IMR-90 (cell line): Measurements from ENCODE around the gene TEX50. TPM values are rescaled to one million over a fixed set of nuclear protein-coding genes. Genes with fewer than 3 reads are reported as not detected.

Experiments
- ATAC-seq: fragments of 200-7000 bp; cut with Tn5 transposase; 2 replicates; pipeline ENCODE4 v1.9.1; 2020; ENCODE audit warnings: low read depth, mild to moderate bottlenecking, moderate library complexity
- BruUV-seq: library from RNA; stranded (reverse); fragments of 400-500 nt; replicated peaks from 2 replicates; lab custom pipeline; 2021; lab: Mats Ljungman, UMichigan
- CTCF ChIA-PET: fragments of 300-600 bp; formaldehyde crosslinking; extraction: SDS; loops from one replicate; lab custom pipeline; 2021; ENCODE audit warnings: antibody characterized with exemption; lab: Yijun Ruan, JAX
- POLR2A ChIA-PET: fragments of 300-600 bp; sonication (Branson Sonifier 250); formaldehyde crosslinking; loops from one replicate; lab custom pipeline; 2022; ENCODE audit warnings: antibody characterized with exemption; ENCODE audit not compliant: unreplicated experiment; lab: Charles Lee
- DNase-seq: peaks from one replicate; pipeline ENCODE4 v3.0.0; 2013
- H2AFZ ChIP-seq: replicated peaks from 2 replicates; pipeline ENCODE3; 2013; ENCODE audit warnings: low read length, mild to moderate bottlenecking; ENCODE audit not compliant: poor library complexity
- H2AK5ac ChIP-seq: 2 replicates; pipeline ENCODE4 v1.6.1; 2013; ENCODE audit warnings: low read depth, low read length, inconsistent platforms
- H2AK9ac ChIP-seq: replicated peaks from 2 replicates; pipeline ENCODE3; 2013; ENCODE audit warnings: mild to moderate bottlenecking, low read depth, low read length, moderate library complexity; ENCODE audit not compliant: poor library complexity
- H2BK120ac ChIP-seq: 2 replicates; pipeline ENCODE4 v1.6.1; 2013; ENCODE audit warnings: low read depth, low read length, inconsistent platforms
- H2BK15ac ChIP-seq: 3 replicates; pipeline ENCODE4 v1.6.1; 2013; ENCODE audit warnings: low read depth, low read length, inconsistent platforms
- H2BK20ac ChIP-seq: 2 replicates; pipeline ENCODE4 v1.6.1; 2013; ENCODE audit warnings: low read depth, mild to moderate bottlenecking, inconsistent platforms, low read length, moderate library complexity
- H2BK5ac ChIP-seq: 2 replicates; pipeline ENCODE4 v1.6.1; 2013; ENCODE audit warnings: mild to moderate bottlenecking, low read depth, low read length, inconsistent platforms; ENCODE audit not compliant: poor library complexity, severe bottlenecking
- H3K14ac ChIP-seq: replicated peaks from 2 replicates; pipeline ENCODE4 v1.6.1; 2013; ENCODE audit warnings: low read depth, low read length, inconsistent platforms
- H3K18ac ChIP-seq: 2 replicates; pipeline ENCODE4 v1.6.1; 2013; ENCODE audit warnings: low read depth, low read length, control low read depth
- H3K23ac ChIP-seq: 2 replicates; pipeline ENCODE4 v1.6.1; 2013; ENCODE audit warnings: low read depth, low read length, inconsistent platforms
- H3K27ac ChIP-seq: 2 replicates; pipeline ENCODE4 v1.5.1; 2013; ENCODE audit warnings: mild to moderate bottlenecking, control low read depth, low read length; ENCODE audit not compliant: insufficient read depth
- H3K27me3 ChIP-seq: 2 replicates; pipeline ENCODE4 v1.6.1; 2013; ENCODE audit warnings: low read length; ENCODE audit not compliant: control insufficient read depth, insufficient read depth
- H3K36me3 ChIP-seq: 2 replicates; pipeline ENCODE4 v1.6.1; 2013; ENCODE audit warnings: low read length, mixed read lengths; ENCODE audit not compliant: control insufficient read depth, insufficient read depth
- H3K4ac ChIP-seq: 2 replicates; pipeline ENCODE4 v1.6.1; 2013; ENCODE audit warnings: low read depth, low read length, inconsistent platforms
- H3K4me1 ChIP-seq: 2 replicates; pipeline ENCODE4 v1.6.1; 2013; ENCODE audit warnings: low read length, mixed read lengths; ENCODE audit not compliant: control insufficient read depth, insufficient read depth
- H3K4me2 ChIP-seq: 2 replicates; pipeline ENCODE4 v1.6.1; 2013; ENCODE audit warnings: low read depth, mild to moderate bottlenecking, control low read depth, low read length, moderate library complexity
- H3K4me3 ChIP-seq: 2 replicates; pipeline ENCODE4 v1.5.1; 2013; ENCODE audit warnings: low read depth, mild to moderate bottlenecking, control low read depth, low read length, moderate library complexity; ENCODE audit not compliant: insufficient read depth
- H3K56ac ChIP-seq: 2 replicates; pipeline ENCODE4 v1.6.1; 2013; ENCODE audit warnings: low read length, inconsistent platforms; ENCODE audit not compliant: insufficient read depth; ENCODE audit errors: extremely low read depth
- H3K79me1 ChIP-seq, 2 experiments: 2 replicates each; pipeline ENCODE4 v1.6.1; 2013; ENCODE audit warnings: low read length in 2 of 2, inconsistent platforms in 1 of 2, low read depth in 1 of 2
- H3K9ac ChIP-seq: 2 replicates; pipeline ENCODE4 v1.6.1; 2013; ENCODE audit warnings: low read depth, low read length, control low read depth
- H3K9me1 ChIP-seq: 2 replicates; pipeline ENCODE4 v1.6.1; 2013; ENCODE audit warnings: low read length, inconsistent platforms; ENCODE audit not compliant: insufficient read depth
- H3K9me3 ChIP-seq: 2 replicates; pipeline ENCODE4 v1.6.1; 2013; ENCODE audit warnings: low read length; ENCODE audit not compliant: control insufficient read depth, insufficient read depth
- H4K20me1 ChIP-seq: 2 replicates; pipeline ENCODE4 v1.6.1; 2013; ENCODE audit warnings: low read length, inconsistent platforms; ENCODE audit not compliant: insufficient read depth
- H4K5ac ChIP-seq: 2 replicates; pipeline ENCODE4 v1.6.1; 2013; ENCODE audit warnings: mild to moderate bottlenecking, low read depth, low read length, control low read depth
- H4K8ac ChIP-seq, 2 experiments: 2 replicates each; pipeline ENCODE4 v1.6.1; 2013; ENCODE audit warnings: low read depth in 2 of 2, low read length in 2 of 2, control low read depth in 1 of 2, inconsistent platforms in 1 of 2
- H4K91ac ChIP-seq: 2 replicates; pipeline ENCODE4 v1.6.1; 2013; ENCODE audit warnings: low read depth, low read length, inconsistent platforms; ENCODE audit not compliant: insufficient read depth
- MAFK ChIP-seq: IDR thresholded peaks from 2 replicates; pipeline ENCODE4 v1.6.1; 2012; ENCODE audit warnings: low read depth, low read length, improper control_type of control experiment
- WGBS, 2 experiments: methylation state at CpG; one replicate each; pipeline versions ENCODE4 v1.1.5 to v1.1.7; 2013; ENCODE audit warnings: missing lambda C conversion rate in 2 of 2; ENCODE audit not compliant: insufficient read length in 1 of 2; ENCODE audit errors: extremely low coverage in 2 of 2; 5-methylcytosine and 5-hydroxymethylcytosine counted together
- dilution Hi-C: fragments of 300-500 bp; cut with HindIII; formaldehyde crosslinking; loops from one replicate; pipeline ENCODE4 v1.14.3; 2018; ENCODE audit warnings: low sequenced_read_pairs; ENCODE audit not compliant: unreplicated experiment
- in situ Hi-C: fragments of 300-500 bp; cut with MboI; formaldehyde crosslinking; loops from 3 replicates; pipeline ENCODE4 v1.14.3; 2019; ENCODE audit warnings: low sequenced_read_pairs, inconsistent platforms, mixed read lengths
- intact Hi-C: fragments of 100-400 bp; cut with micrococcal nuclease; formaldehyde crosslinking; loops from 2 replicates; pipeline ENCODE4 v1.10.0; 2022
- polyA plus RNA-seq, 3 experiments: library from polyadenylated mRNA; depleted of rRNA; stranded (reverse); fragments of >200 nt; gene quantifications; 2 replicates each; pipeline ENCODE4 v1.2.3, GENCODE V29; 2012; ENCODE audit warnings: low replicate concordance in 1 of 3
- total RNA-seq: library from RNA; depleted of rRNA; stranded (reverse); fragments of >200 nt; gene quantifications from 2 replicates; pipeline ENCODE4 v1.2.3, GENCODE V29; 2012
- TF ChIP-seq, protein P1 (sequence below): fragments of 150-350 bp; IDR thresholded peaks from 2 replicates; pipeline ENCODE4 v1.6.1; 2017; ENCODE audit warnings: mild to moderate bottlenecking, antibody characterized with exemption, low read length, low read depth

The TEX50 gene
- total and polyA plus RNA-seq, 2 of the 4 experiments (the other 2 are of a cell fraction): not detected

GRCh38 chr1:173603056-173603591 lies 32.0 kb upstream of the TEX50 start, which contains the start of gene SLC9C2:
SLC9C2 (minus strand) TSS chr1:173603072; CDS start chr1:173601776, 1,296 bp downstream.
- Histone ChIP-seq H3K79me1 (no peaks in the 10 kb centered on the region), H2AK9ac (no peak within 1 kb of the TSS), H4K5ac (no peak within 1 kb of the TSS), H3K27me3 (peaks cover 6% of the 10 kb centered on the region), H4K8ac (no peak within 1 kb of the TSS), H3K4ac (no peak within 1 kb of the TSS), H4K91ac (no peak within 1 kb of the TSS), H3K23ac (no peak within 1 kb of the TSS), H2BK120ac (no peak within 1 kb of the TSS), H3K9me3 (no peaks in the 10 kb centered on the region), H3K4me2 (peak within 1 kb of the TSS; percentile 61), H3K9me1 (no peaks in the 10 kb centered on the region), H2AK5ac (no peak within 1 kb of the TSS), H2AFZ (no peak within 1 kb of the TSS), H3K14ac (no peak within 1 kb of the TSS), H3K36me3 (no peaks in the 10 kb centered on the region), H2BK5ac (no peak within 1 kb of the TSS), H4K20me1 (no peaks in the 10 kb centered on the region), H3K27ac (no peak within 1 kb of the TSS), H3K18ac (no peak within 1 kb of the TSS), H3K4me3 (peak within 1 kb of the TSS; percentile 32; the same call in 1 of the 2 replicates), H3K56ac (no peak within 1 kb of the TSS), H2BK20ac (no peak within 1 kb of the TSS), H2BK15ac (no peak within 1 kb of the TSS), H3K9ac (no peak within 1 kb of the TSS), H3K4me1 (no peaks in the 10 kb centered on the region)
- peak; percentile 67 for ATAC-seq
- WGBS, 2 experiments: no CpG with 5 or more reads among the region's 5 CpGs
- CTCF ChIA-PET: interaction anchor here (0.7 kb wide), 1 partner anchor 13 kb away, joined by 4 read pairs; no protein-coding TSS in a partner anchor
- dilution Hi-C loops: no loop called here
- no TSS peak for BruUV-seq
- POLR2A ChIA-PET: no interaction called here
- intact Hi-C loops: no loop called here
- peak; percentile 17 for DNase-seq
- TF ChIP-seq, protein P1, sequence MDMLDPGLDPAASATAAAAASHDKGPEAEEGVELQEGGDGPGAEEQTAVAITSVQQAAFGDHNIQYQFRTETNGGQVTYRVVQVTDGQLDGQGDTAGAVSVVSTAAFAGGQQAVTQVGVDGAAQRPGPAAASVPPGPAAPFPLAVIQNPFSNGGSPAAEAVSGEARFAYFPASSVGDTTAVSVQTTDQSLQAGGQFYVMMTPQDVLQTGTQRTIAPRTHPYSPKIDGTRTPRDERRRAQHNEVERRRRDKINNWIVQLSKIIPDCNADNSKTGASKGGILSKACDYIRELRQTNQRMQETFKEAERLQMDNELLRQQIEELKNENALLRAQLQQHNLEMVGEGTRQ: no peak
- peak; percentile 80 for TF ChIP-seq MAFK
- in situ Hi-C loops: no loop called here
